ENCODE data around the gene TSPAN7.

- no peak for TF ChIP-seq POLR2A (IDR thresholded peaks at IDR 0.05; ENCODE audit: low read depth, low read length)
- TF ChIP-seq, protein P1, sequence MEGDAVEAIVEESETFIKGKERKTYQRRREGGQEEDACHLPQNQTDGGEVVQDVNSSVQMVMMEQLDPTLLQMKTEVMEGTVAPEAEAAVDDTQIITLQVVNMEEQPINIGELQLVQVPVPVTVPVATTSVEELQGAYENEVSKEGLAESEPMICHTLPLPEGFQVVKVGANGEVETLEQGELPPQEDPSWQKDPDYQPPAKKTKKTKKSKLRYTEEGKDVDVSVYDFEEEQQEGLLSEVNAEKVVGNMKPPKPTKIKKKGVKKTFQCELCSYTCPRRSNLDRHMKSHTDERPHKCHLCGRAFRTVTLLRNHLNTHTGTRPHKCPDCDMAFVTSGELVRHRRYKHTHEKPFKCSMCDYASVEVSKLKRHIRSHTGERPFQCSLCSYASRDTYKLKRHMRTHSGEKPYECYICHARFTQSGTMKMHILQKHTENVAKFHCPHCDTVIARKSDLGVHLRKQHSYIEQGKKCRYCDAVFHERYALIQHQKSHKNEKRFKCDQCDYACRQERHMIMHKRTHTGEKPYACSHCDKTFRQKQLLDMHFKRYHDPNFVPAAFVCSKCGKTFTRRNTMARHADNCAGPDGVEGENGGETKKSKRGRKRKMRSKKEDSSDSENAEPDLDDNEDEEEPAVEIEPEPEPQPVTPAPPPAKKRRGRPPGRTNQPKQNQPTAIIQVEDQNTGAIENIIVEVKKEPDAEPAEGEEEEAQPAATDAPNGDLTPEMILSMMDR (conservative IDR thresholded peaks at IDR 0.05; ENCODE audit: low read depth, low read length), result no peak
Measured at GRCh38 chrX:38515291-38515690, 46.1 kb upstream of the TSPAN7 start.

Data from IMR-90 (cell line).